ENCODE data around the gene MYOG.

DNA sequence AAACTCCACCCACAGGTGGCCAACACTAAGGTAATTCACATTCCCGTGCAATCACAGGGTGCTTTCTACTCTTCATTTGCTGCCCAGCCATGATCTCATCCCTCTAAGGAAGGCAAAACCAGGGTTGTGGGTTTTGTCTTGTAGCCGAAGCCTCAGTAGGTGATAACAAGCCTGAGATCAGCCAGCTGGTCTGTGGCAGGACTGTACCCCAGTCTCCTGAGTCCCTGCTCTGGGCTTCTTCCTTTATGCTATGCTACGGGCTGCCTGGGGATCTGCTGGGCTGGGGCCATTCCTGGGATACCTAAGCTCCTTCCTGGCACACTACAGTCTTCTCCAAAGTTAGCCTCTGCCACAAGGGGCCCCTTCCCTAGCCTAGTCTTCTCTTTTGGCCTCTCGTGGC is 49.7 kb downstream of the MYOG start:
- TF ChIP-seq, protein P1, sequence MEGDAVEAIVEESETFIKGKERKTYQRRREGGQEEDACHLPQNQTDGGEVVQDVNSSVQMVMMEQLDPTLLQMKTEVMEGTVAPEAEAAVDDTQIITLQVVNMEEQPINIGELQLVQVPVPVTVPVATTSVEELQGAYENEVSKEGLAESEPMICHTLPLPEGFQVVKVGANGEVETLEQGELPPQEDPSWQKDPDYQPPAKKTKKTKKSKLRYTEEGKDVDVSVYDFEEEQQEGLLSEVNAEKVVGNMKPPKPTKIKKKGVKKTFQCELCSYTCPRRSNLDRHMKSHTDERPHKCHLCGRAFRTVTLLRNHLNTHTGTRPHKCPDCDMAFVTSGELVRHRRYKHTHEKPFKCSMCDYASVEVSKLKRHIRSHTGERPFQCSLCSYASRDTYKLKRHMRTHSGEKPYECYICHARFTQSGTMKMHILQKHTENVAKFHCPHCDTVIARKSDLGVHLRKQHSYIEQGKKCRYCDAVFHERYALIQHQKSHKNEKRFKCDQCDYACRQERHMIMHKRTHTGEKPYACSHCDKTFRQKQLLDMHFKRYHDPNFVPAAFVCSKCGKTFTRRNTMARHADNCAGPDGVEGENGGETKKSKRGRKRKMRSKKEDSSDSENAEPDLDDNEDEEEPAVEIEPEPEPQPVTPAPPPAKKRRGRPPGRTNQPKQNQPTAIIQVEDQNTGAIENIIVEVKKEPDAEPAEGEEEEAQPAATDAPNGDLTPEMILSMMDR (IDR thresholded peaks at IDR 0.05), result no peak
- no peak for TF ChIP-seq POLR2AphosphoS5 (IDR thresholded peaks at IDR 0.05)
- no peak for TF ChIP-seq POLR2A (IDR thresholded peaks at IDR 0.05)

All from prostate gland (tissue), 2 donors.